ENCODE data around the gene ADGRF4. TPM values are rescaled to one million over a fixed set of nuclear protein-coding genes. Genes with fewer than 3 reads are reported as not detected.

The ADGRF4 gene
- total and polyA plus RNA-seq, 9 of the 15 experiments (the other 6 are each of a cell fraction or from before 2014, with no cell fraction given), result not detected

GRCh38 chr6:47766445-47766844 lies 68.1 kb downstream of the ADGRF4 start:
- ATAC-seq, result no peak
- Histone ChIP-seq H3K79me2 (ENCODE audit: control insufficient read depth, insufficient read depth, low read length) (no peaks in the 10 kb centered on the region), H3K9me1 (ENCODE audit: control insufficient read depth, insufficient read depth, low read length) (no peaks in the 10 kb centered on the region), H3K4me3 (no peak overlapping the region), H3K9me3 (replicated peaks; ENCODE audit: control insufficient read depth, insufficient read depth, low read depth, low read length) (no peaks in the 10 kb centered on the region), H3K36me3 (ENCODE audit: control insufficient read depth, insufficient read depth, low read length) (no peaks in the 10 kb centered on the region), H4K20me1 (replicated peaks; ENCODE audit: control insufficient read depth, insufficient read depth, low read length) (no peaks in the 10 kb centered on the region), H3K4me1 (replicated peaks in 1 of 2; ENCODE audit: control insufficient read depth in 2 of 2, insufficient read depth in 2 of 2, low read length in 2 of 2) (no peaks in the 10 kb centered on the region), H3K9ac (ENCODE audit: insufficient read depth in 1 of 2, low read depth in 2 of 2, low read length in 2 of 2) (no peak overlapping the region), H3K27me3 (ENCODE audit: control insufficient read depth in 2 of 2, insufficient read depth in 2 of 2, low read length in 2 of 2) (no peaks in the 10 kb centered on the region), H3K27ac (ENCODE audit: extremely low read depth, low read depth, low read length) (no peak overlapping the region), H2AFZ (ENCODE audit: low read depth, low read length) (no peak overlapping the region), H3K4me2 (ENCODE audit: insufficient read depth, low read length) (no peak overlapping the region)
- no peak for DNase-seq (ENCODE audit: extremely low read depth in 1 of 4, low spot score in 3 of 4)
- ChIA-PET CTCF (ENCODE audit: low intra/inter-chr PET ratio) (no interaction called here), POLR2A (interaction anchor here (0.6 kb wide), 1 partner anchor 283 kb away, joined by 4 read pairs; no protein-coding TSS in a partner anchor)
- WGBS (ENCODE audit: insufficient coverage, low coverage, missing lambda C conversion rate), result 0% methylated on average over 3 of the region's 3 CpGs
- intact Hi-C loops (cut with micrococcal nuclease) (no loop called here), in situ Hi-C loops (cut with MboI) (no loop called here)
- no TSS peak for BruUV-seq (replicated peaks)
- no peak for TF ChIP-seq MCM7 (IDR thresholded peaks at IDR 0.05)
- TF ChIP-seq ZNF507 (tag; conservative IDR thresholded peaks at IDR 0.05), result peak; percentile 95
- FAIRE-seq, result no peak

- POLR2A ChIA-PET, result no interaction called here
- TF ChIP-seq BMI1 (IDR thresholded peaks at IDR 0.05; ENCODE audit: low read length), result no peak
- TF ChIP-seq MYBL2 (IDR thresholded peaks at IDR 0.05; ENCODE audit: low read depth), result no peak
- TF ChIP-seq MYBL2 (CRISPR knock-in tag; IDR thresholded peaks at IDR 0.05; ENCODE audit: borderline replicate concordance), result no peak
- Histone ChIP-seq H3K79me2 (ENCODE audit: control insufficient read depth, insufficient read depth, low read length) (no peaks in the 10 kb centered on the region), H3K4me2 (ENCODE audit: insufficient read depth, low read length) (no peak overlapping the region), H3K9ac (ENCODE audit: insufficient read depth in 1 of 2, low read depth in 2 of 2, low read length in 2 of 2) (no peak overlapping the region), H4K20me1 (replicated peaks; ENCODE audit: control insufficient read depth, insufficient read depth, low read length) (no peaks in the 10 kb centered on the region), H3K4me1 (replicated peaks in 1 of 2; ENCODE audit: control insufficient read depth in 2 of 2, insufficient read depth in 2 of 2, low read length in 2 of 2) (no peaks in the 10 kb centered on the region), H3K9me3 (replicated peaks; ENCODE audit: control insufficient read depth, insufficient read depth, low read depth, low read length) (no peaks in the 10 kb centered on the region), H2AFZ (ENCODE audit: low read depth, low read length) (no peak overlapping the region), H3K27ac (ENCODE audit: extremely low read depth, low read depth, low read length) (no peak overlapping the region), H3K4me3 (no peak overlapping the region), H3K27me3 (ENCODE audit: control insufficient read depth in 2 of 2, insufficient read depth in 2 of 2, low read length in 2 of 2) (no peaks in the 10 kb centered on the region), H3K36me3 (ENCODE audit: control insufficient read depth, insufficient read depth, low read length) (no peaks in the 10 kb centered on the region), H3K9me1 (ENCODE audit: control insufficient read depth, insufficient read depth, low read length) (no peaks in the 10 kb centered on the region)
- in situ Hi-C loops (cut with MboI), result no loop called here
- no peak for FAIRE-seq
- no TSS peak for BruUV-seq (replicated peaks)
- no peak for DNase-seq (ENCODE audit: extremely low read depth in 1 of 4, low spot score in 3 of 4)
- ATAC-seq, result no peak
- intact Hi-C loops (cut with micrococcal nuclease), result no loop called here
- CTCF ChIA-PET (ENCODE audit: low intra/inter-chr PET ratio), result no interaction called here
- 0% methylated on average over 1 of the region's 1 CpG for whole genome bisulfite sequencing (ENCODE audit: insufficient coverage, low coverage, missing lambda C conversion rate)
Measured at GRCh38 chr6:47767102-47767501, 68.7 kb downstream of the ADGRF4 start.

All from K562 (cell line).